Activated T-helper 1 cell treated with anti-CD3 and anti-CD28 coated beads, Interleukin-2, amount 50 U/mL, for 16 hours (primary cell): Measurements from ENCODE around the gene JPH3.
"Not testable (repeated sequence)": the region's sequence is repeated elsewhere in the genome, so short reads cannot be mapped to it uniquely, and the experiment has no call there.

ENCODE experiments used
- DNase-seq, 2 donors: peaks; one replicate each; pipeline ENCODE4 v3.0.0-alpha.2; 2020; ENCODE audit warnings: low read depth in 1 of 2, low spot score in 1 of 2

The JPH3 gene

DNA sequence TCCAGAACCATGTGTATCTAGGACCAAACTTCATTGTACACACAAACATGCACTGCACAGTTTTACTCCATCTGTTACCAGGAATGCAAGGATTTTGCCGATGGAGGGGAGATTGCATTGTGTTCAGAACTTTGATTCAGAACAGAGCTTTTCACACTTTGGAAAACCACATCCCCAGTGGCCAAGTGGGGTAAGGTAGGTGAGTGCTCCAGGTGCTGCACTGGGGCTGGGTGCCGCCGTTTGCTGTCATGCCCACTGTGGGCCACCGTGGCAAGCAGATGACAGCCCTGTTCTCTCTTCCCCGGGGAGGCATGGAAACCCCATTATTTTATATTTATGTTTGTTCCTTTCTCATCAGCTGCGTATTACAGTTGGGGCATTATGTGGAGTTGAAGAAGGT lies 29.3 kb upstream of the JPH3 start:
- DNase-seq: no peak

DNA sequence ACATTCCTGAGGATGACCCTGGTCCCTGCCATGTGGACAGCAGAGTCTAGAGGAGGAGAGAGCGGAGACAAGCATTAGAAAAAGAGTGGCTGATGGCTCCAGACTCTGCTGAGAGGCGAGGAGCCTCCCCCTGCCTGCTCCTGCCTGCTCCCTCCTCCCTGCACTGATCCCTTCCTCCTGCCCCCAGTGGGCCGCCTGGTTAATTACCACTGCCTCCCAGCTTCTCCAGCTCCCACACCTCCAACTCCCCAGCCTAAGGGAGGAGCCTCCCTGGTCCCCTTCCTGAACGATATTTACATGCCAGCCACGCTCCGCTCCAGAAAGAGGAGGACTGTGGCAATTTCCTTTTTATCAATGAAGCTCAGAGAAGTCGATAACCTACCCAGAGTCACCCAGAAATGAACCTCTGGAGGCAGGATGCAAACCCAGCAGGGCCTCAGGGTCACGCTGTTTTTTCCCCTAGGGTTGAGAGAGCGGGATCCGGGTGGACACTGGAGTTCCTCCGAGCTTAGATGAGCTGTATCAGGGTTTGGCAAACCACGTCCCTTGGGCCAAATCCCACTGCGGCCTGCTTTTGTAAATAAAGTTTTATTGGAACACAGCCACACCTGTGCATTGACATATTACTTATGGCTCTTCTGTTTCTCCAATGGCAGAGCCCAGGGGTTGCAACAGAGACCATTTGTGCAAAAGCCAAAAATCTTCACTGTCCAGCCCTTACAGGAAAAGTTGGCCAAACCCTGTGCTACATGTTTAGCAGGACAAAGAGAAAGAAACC lies 27.1 kb upstream of the JPH3 start:
- no peak for DNase-seq

DNA sequence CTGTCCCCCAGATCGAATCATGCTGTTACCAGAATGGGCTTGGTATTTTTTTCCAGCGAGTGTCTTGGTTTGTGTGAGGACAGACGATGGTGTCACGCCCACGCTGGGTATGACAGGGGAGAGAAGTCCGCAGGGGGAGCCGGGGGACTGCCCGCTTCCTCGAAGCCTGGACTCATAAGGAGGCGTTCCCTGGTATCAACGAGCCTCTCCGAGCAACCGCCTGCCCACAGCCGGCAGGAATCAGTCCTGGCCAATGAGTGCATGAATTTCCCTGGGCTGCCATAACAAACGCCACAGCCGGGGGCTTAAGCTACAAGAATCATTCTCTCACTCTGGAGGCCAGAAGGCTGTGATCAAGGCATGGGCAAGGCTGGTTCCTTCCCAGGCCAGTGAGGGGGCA lies 26.1 kb upstream of the JPH3 start:
- no peak for DNase-seq

DNA sequence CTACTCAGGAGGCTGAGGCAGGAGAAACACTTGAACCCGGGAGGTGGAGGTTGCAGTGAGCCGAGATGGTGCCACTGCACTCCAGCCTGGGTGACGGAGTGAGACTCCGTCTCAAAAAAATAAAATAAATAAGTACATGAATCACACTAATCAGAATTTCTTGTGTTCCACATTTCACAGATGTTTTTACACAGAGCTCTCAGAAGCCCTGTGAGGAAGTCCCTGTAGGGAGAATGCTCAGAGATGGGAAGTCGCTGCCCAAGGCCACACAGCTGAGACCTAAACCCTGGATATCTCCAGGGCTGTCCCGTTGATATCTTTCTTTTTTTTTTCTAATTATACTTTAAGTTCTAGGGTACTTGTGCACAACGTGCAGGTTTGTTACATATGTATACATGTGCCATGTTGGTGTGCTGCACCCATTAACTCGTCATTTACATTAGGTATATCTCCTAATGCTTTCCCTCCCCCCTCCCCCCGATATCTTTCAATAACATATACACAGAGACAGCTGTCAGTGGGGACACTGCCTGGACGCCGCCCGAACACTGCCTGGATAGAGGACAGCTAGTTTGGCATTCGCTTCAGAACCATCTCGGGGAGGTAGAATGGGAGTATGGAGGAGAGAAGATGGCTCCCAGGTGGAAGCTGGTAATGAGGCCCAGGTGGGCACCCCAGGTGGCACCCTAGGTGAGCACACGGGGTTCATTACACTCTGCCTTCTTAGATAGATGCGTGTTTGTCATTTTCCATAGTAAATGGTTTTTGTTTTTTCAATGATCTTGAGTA lies 24.0 kb upstream of the JPH3 start:
- not testable (repeated sequence) for DNase-seq

GRCh38 chr16:87579691-87580090 lies 22.6 kb upstream of the JPH3 start:
- no peak for DNase-seq

DNA sequence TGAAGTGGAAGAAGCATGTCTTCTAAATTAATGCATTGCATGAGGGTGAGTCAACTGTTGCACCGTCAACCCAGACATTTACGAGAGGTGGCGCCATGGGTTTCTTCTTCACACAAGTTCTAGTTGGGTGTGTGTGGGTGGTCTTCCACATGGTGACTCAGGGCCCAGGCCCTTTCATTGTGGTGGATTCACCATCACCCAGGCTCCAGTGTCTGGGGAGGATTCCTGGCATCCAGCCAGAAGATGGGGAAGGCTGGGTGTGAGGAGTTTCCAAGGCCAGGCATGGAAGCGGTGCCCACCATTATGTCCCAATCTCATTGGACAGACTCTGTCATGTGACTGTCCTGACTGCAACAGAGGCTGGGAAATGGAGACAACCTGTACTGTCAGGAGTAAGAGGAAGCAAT lies 21.4 kb upstream of the JPH3 start:
- no peak for DNase-seq

- DNase-seq: no peak
These were observed 20.5 kb upstream of the JPH3 start for GRCh38 chr16:87581857-87582215.

- no peak for DNase-seq
These were observed 19.9 kb upstream of the JPH3 start for GRCh38 chr16:87582216-87582965.

DNA sequence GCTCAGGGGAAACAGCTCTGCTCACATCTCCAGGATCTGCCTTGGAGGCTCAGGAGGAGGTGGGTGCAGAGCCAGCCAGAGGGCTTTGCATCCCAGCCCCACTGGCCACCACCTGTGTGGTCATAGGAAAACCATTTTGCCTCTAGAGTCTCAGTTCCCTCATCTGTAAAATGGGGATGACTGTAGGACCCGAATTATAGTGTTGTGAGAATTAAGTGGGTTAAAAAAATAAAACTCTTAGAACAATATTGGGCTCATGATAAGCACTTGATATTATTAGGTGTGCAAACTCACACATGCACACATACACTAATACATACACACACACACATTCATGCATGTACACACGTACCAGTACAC lies 19.4 kb upstream of the JPH3 start:
- DNase-seq: no peak

GRCh38 chr16:87583453-87584131 lies 18.7 kb upstream of the JPH3 start:
- DNase-seq: no peak

GRCh38 chr16:87584271-87584670 lies 18.0 kb upstream of the JPH3 start:
- no peak for DNase-seq

DNA sequence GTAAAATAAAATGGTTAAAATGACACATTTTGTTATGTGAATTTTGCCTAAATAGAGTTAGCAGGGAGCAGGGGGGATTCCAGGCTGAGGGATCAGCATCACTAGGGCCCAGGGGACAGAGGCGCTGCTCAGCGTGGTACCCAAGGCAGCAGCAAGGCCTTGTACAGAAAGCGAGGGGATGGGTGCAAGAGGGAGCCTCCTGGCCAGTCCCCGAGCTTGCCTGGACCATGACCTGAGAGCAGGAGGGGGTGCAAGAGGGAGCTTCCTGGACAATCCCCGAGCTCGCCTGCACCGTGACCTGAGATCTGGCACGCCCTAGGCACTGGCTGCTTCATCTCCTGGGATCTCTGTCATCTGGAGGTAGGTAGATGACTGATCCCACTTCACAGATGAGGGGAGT lies 17.3 kb upstream of the JPH3 start:
- DNase-seq: no peak

- no peak for DNase-seq
These were observed 16.7 kb upstream of the JPH3 start for GRCh38 chr16:87585442-87586200.

GRCh38 chr16:87586201-87586782 lies 16.0 kb upstream of the JPH3 start:
- no peak for DNase-seq

DNA sequence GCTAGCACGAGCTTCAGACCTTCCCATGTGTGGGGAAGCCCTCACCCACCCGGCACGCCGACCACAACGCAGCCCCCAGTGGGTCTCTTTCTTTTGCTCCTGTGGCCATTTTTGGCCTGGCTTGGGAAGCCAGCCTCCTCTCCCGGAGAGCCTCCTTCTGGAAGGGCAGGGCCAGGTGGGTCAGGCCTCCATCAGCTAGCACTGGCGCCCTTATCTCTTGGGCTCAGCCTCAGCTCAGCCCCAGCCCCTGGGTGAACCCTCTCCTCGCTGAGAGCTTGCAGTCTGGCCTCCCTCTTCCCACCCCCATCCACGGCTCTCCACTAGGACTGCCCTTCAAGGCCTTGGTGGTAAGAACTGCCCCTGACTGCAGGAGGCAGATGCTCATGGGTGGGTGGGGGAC lies 14.7 kb upstream of the JPH3 start:
- DNase-seq: no peak

GRCh38 chr16:87592018-87592712 lies 10.1 kb upstream of the JPH3 start:
- no peak for DNase-seq

DNA sequence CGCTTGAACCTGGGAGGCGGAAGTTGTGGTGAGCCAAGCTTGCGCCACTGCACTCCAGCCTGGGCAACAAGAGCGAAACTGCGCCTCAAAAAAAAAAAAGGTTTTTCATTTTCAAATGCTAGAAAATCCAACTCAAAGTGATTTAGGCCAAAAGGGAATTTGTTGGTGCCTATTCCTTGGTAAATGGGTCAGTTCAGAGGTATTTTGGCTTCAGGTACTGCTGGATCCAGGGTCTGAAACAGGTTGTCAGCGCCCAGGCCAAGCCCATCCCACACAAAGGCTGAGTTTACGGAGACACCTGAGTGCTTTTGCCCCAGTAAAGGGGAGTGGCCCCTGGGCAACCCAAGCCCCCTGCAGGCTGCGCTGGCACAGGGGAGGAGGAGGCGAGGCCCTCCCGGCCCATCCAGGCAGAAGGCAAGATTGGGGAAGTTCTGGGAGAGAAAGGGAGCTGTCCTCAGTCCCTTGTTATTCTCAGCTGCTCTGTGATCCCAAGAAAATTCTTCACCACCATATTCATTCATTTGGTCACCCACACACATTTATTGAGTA lies 8.5 kb upstream of the JPH3 start:
- no peak for DNase-seq

- no peak for DNase-seq
These were observed 6.6 kb upstream of the JPH3 start for GRCh38 chr16:87595712-87596111.

DNA sequence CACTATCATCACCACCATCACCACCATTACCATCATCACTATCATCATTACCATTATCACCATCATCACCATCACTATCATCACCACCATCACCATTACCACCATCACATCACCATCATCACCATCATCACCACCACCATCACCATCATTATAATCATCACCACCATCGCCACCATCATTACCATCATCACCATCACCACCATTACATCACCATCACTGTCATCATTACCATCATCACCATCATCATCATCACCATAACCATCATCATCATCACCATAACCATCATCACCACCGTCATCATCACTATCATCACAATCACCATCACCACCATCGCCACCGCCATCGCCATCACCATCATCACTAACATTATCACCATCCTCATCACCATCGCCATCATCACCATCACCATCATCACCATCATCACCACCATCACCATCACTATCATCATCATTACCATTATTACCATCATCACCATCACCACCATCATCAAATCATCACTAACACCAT lies 4.9 kb upstream of the JPH3 start:
- DNase-seq: no peak
